Measurements from ENCODE around the gene PTPRG. TPM values are rescaled to one million over a fixed set of nuclear protein-coding genes. Genes with fewer than 3 reads are reported as not detected.

The PTPRG gene
- total RNA-seq, 1 donor from 2014 or later, result 11.1 TPM

GRCh38 chr3:62051506-62051905 lies 490.1 kb downstream of the PTPRG start:
- no peak for FAIRE-seq
- DNase-seq (ENCODE audit: low read depth), result peak; percentile 40
- Histone ChIP-seq H3K36me3 (ENCODE audit: control insufficient read depth, insufficient read depth, low read length) (no peaks in the 10 kb centered on the region), H3K4me3 (ENCODE audit: low read depth, low read length) (no peak overlapping the region), H3K27me3 (ENCODE audit: control insufficient read depth, insufficient read depth, low read length) (no peaks in the 10 kb centered on the region)
- TF ChIP-seq CTCF (IDR thresholded peaks at IDR 0.05; ENCODE audit: insufficient read depth, low read length, severe bottlenecking), result peak; percentile 49

- FAIRE-seq (no peak), DNase-seq (ENCODE audit: low read depth) (no peak)
- no peaks in the 10 kb centered on the region for H3K36me3 ChIP-seq (ENCODE audit: control insufficient read depth, insufficient read depth, low read length)
- H3K27me3 ChIP-seq (ENCODE audit: control insufficient read depth, insufficient read depth, low read length), result no peaks in the 10 kb centered on the region
- no peak overlapping the region for H3K4me3 ChIP-seq (ENCODE audit: low read depth, low read length)
- no peak for TF ChIP-seq CTCF (IDR thresholded peaks at IDR 0.05; ENCODE audit: insufficient read depth, low read length, severe bottlenecking)
Observed at GRCh38 chr3:62052331-62052730, 491.0 kb downstream of the PTPRG start.

GRCh38 chr3:62056658-62057057 lies 495.3 kb downstream of the PTPRG start:
- FAIRE-seq (no peak), DNase-seq (ENCODE audit: low read depth) (no peak)
- Histone ChIP-seq H3K4me3 (ENCODE audit: low read depth, low read length) (no peak overlapping the region), H3K27me3 (ENCODE audit: control insufficient read depth, insufficient read depth, low read length) (no peaks in the 10 kb centered on the region), H3K36me3 (ENCODE audit: control insufficient read depth, insufficient read depth, low read length) (no peaks in the 10 kb centered on the region)
- no peak for TF ChIP-seq CTCF (IDR thresholded peaks at IDR 0.05; ENCODE audit: insufficient read depth, low read length, severe bottlenecking)

- H3K27me3 ChIP-seq (ENCODE audit: control insufficient read depth, insufficient read depth, low read length), result no peaks in the 10 kb centered on the region
- H3K36me3 ChIP-seq (ENCODE audit: control insufficient read depth, insufficient read depth, low read length), result no peaks in the 10 kb centered on the region
- TF ChIP-seq CTCF (IDR thresholded peaks at IDR 0.05; ENCODE audit: insufficient read depth, low read length, severe bottlenecking), result no peak
- DNase-seq (ENCODE audit: low read depth) (no peak), FAIRE-seq (no peak)
- no peak overlapping the region for H3K4me3 ChIP-seq (ENCODE audit: low read depth, low read length)
Observed at GRCh38 chr3:62057339-62058047, 496.1 kb downstream of the PTPRG start.

GRCh38 chr3:62065985-62066693 lies 504.8 kb downstream of the PTPRG start:
- Histone ChIP-seq H3K4me3 (ENCODE audit: low read depth, low read length) (no peak overlapping the region), H3K27me3 (ENCODE audit: control insufficient read depth, insufficient read depth, low read length) (no peaks in the 10 kb centered on the region), H3K36me3 (ENCODE audit: control insufficient read depth, insufficient read depth, low read length) (no peaks in the 10 kb centered on the region)
- FAIRE-seq (no peak), DNase-seq (ENCODE audit: low read depth) (no peak)
- no peak for TF ChIP-seq CTCF (IDR thresholded peaks at IDR 0.05; ENCODE audit: insufficient read depth, low read length, severe bottlenecking)
